Stimulated activated CD8-positive, alpha-beta memory T cell treated with anti-CD3 and anti-CD28 coated beads, Interleukin-15, amount 100 ng/mL, for 24 hours (primary cell): ENCODE measurements around the gene FRMD4A.
A peak's percentile ranks its signal among the peaks of the same experiment; 100 is the strongest.
"Not testable (repeated sequence)": the region's sequence is repeated elsewhere in the genome, so short reads cannot be mapped to it uniquely, and the experiment has no call there.

Experiments
- DNase-seq: peaks from one replicate; pipeline ENCODE4 v3.0.0-alpha.2; 2020; ENCODE audit warnings: low read depth

FRMD4A gene

GRCh38 chr10:13810568-13810967 lies 520.2 kb downstream of the FRMD4A start:
- no peak for DNase-seq

GRCh38 chr10:13809427-13809826 lies 521.3 kb downstream of the FRMD4A start:
- no peak for DNase-seq

- DNase-seq: no peak
These were observed 522.0 kb downstream of the FRMD4A start for GRCh38 chr10:13808556-13809391.

GRCh38 chr10:13806419-13806818 lies 524.3 kb downstream of the FRMD4A start:
- no peak for DNase-seq

GRCh38 chr10:13803566-13804554 lies 526.9 kb downstream of the FRMD4A start:
- no peak for DNase-seq

GRCh38 chr10:13801907-13802288 lies 528.8 kb downstream of the FRMD4A start:
- DNase-seq: no peak

- DNase-seq: no peak
These were observed 529.4 kb downstream of the FRMD4A start for GRCh38 chr10:13801156-13801906.

- no peak for DNase-seq
These were observed 533.6 kb downstream of the FRMD4A start for GRCh38 chr10:13797164-13797563.

- no peak for DNase-seq
These were observed 534.8 kb downstream of the FRMD4A start for GRCh38 chr10:13795653-13796555.

- no peak for DNase-seq
These were observed 535.6 kb downstream of the FRMD4A start for GRCh38 chr10:13794992-13795612.

- DNase-seq: no peak
These were observed 538.7 kb downstream of the FRMD4A start for GRCh38 chr10:13792006-13792405.

- no peak for DNase-seq
These were observed 539.2 kb downstream of the FRMD4A start for GRCh38 chr10:13791483-13791882.

GRCh38 chr10:13790196-13790595 lies 540.5 kb downstream of the FRMD4A start:
- DNase-seq: no peak

- DNase-seq: no peak
These were observed 541.3 kb downstream of the FRMD4A start for GRCh38 chr10:13789448-13789829.

GRCh38 chr10:13788711-13789447 lies 541.8 kb downstream of the FRMD4A start:
- no peak for DNase-seq

GRCh38 chr10:13788320-13788600 lies 542.5 kb downstream of the FRMD4A start:
- DNase-seq: no peak

- DNase-seq: peak; percentile 19
These were observed 543.7 kb downstream of the FRMD4A start for GRCh38 chr10:13787015-13787421.

- DNase-seq: no peak
These were observed 546.7 kb downstream of the FRMD4A start for GRCh38 chr10:13784067-13784466.

GRCh38 chr10:13779748-13780147 lies 551.0 kb downstream of the FRMD4A start:
- no peak for DNase-seq

GRCh38 chr10:13778693-13778960 lies 552.1 kb downstream of the FRMD4A start:
- not testable (repeated sequence) for DNase-seq
